ENCODE results near the gene S100A6.
A peak's percentile ranks its signal among the peaks of the same experiment; 100 is the strongest.

The S100A6 gene

DNA sequence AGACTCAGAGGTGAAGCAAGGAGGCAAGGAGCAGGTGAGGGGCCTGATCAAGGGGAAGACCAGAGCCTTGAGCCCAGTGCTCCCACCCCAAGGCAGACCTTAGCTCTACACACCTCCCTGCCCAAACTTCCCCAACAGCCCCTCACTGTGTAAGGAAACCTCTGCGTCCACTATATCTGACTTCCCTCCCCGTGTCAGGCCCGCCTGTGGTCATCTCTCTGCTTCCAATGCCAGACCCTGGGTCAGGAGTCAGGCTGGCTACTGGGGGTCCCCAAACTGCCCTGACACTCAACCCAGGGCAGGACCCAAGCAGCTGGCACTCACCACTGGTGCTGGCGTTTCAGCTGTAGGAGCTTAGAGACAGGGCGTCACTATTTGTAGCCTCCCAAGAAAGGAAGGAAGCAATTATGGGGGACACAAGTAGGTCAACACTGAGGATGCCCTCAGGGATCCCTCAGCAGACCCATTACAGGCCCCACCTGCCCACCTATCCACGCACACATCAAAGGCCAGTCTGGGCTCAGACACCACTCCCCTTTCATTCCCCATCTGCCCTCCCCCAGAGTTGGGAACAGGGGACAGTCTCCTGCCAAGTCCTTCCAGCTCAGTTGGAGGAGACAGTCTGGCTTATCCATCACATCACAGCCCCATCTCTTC is 14.1 kb upstream of the S100A6 start:
- no peak overlapping the region for H3K9ac ChIP-seq (ENCODE audit: low read depth, low read length)
- H3K4me3 ChIP-seq (ENCODE audit: low read length) = no peak overlapping the region
- no peaks in the 10 kb centered on the region for H3K27me3 ChIP-seq (ENCODE audit: insufficient read depth, low read length)
- no peaks in the 10 kb centered on the region for H3K9me3 ChIP-seq (ENCODE audit: insufficient read depth, low read depth, low read length)
- H3K27ac ChIP-seq (ENCODE audit: low read length) = no peak overlapping the region
- no peaks in the 10 kb centered on the region for H3K36me3 ChIP-seq (ENCODE audit: insufficient read depth, low read depth, low read length)
- peaks cover 18% of the 10 kb centered on the region for H3K4me1 ChIP-seq (ENCODE audit: insufficient read depth, low read length)

DNA sequence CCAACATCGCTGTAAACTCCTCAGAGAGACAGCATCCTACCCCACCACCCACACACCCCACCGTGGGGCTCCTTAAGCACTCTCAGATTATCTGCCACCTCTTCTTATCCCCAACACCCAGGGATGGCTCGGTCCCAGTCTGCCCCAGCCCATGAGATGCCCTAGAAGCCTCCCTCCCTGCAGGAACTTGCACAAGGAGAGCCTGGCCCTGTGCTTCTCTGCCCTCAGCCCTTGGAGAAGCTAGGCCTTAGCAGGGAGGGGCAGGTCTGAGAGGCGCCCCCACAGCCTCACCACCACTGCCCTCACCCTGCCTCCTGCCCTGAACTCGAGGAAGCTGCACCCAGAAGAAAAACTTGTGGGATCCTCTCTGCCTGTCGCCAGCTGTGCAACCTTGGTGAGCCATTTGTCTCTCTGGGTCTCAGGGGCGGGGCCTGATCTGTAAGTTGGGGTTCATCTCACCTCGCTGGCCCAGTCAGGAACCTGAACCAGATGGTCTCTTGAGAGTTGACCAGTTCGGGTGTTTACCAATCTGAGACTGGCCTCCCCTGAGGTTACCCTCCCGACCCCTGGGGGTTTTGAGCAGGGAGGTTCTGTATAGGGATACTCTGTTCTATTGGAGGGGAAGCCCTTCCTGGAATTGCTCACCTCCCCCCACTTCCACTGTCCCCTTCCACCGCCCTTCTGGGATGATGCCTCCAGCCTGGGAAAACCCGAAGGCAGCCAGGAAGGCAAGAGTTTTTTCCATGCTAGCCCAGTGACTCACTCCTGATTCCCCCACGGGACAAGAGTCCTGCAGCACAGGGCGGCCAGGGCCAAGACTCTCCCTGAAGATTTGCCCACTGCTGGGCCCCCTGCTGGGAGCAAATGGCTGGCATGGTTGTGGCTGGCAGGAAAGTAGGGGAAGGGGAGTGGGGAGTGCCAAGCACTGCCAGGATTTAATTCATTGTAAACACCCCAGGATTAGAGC is 13.2 kb upstream of the S100A6 start, which contains the start of gene S100A3:
S100A3 (minus strand) TSS at position 537 of the 967 bp plus-strand sequence. CDS start 773 bp downstream, outside the sequence.
- Histone ChIP-seq H3K27ac (ENCODE audit: low read length) (no peak within 1 kb of the TSS), H3K36me3 (ENCODE audit: insufficient read depth, low read depth, low read length) (no peaks in the 10 kb centered on the region), H3K27me3 (ENCODE audit: insufficient read depth, low read length) (no peaks in the 10 kb centered on the region), H3K4me3 (ENCODE audit: low read length) (no peak within 1 kb of the TSS), H3K9ac (ENCODE audit: low read depth, low read length) (no peak within 1 kb of the TSS), H3K4me1 (ENCODE audit: insufficient read depth, low read length) (peaks cover 23% of the 10 kb centered on the region), H3K9me3 (ENCODE audit: insufficient read depth, low read depth, low read length) (no peaks in the 10 kb centered on the region)

DNA sequence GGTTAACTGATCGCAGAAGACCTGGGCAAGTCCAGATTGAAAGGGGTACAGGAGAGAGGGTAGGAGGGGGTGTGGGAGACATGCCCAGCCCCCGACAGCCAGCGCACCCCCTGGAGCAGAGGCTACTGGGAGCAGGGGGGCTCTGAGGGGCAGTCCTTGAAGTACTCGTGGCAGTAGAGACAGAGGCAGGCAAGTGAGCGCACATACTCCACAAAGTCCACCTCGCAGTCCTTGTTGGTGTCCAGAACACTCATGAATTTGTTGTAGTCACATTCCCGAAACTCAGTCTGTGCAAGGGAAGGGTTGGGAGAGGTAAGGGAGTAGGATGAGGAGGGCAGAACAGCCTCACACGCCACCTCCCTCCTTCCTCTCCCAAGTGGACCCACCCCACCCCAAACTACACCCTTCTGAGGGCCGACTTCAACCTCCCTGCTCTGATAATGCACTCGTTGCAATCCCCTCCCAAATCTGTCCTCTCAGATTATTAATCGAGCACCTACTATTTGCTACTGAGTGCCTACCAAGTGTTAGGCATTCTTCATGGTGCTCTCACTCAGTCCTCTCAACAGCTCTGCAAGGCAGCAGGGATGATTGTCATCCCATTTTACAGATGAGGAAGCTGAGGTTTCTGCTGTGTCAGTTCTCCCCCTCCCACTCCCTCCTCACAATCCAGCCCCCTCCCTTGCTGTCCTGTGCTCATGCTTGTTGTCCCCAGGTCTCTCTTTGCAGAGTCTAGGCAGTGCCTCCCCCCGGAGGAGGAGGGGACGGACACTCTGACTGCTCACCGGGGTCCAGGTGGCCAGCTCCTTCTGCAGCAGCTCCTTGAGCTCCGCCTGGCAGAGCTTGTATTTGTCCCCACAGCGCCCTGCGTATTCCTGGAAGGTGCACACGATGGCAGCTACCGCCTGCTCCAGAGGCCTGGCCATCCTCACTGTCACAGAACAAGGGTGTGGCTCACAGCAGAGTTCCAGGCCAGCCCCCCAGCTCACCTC is 12.1 kb upstream of the S100A6 start:
- Histone ChIP-seq H3K27ac (ENCODE audit: low read length) (no peak overlapping the region), H3K9ac (ENCODE audit: low read depth, low read length) (no peak overlapping the region), H3K4me1 (ENCODE audit: insufficient read depth, low read length) (peaks cover 23% of the 10 kb centered on the region), H3K4me3 (ENCODE audit: low read length) (no peak overlapping the region), H3K36me3 (ENCODE audit: insufficient read depth, low read depth, low read length) (no peaks in the 10 kb centered on the region), H3K27me3 (ENCODE audit: insufficient read depth, low read length) (no peaks in the 10 kb centered on the region), H3K9me3 (ENCODE audit: insufficient read depth, low read depth, low read length) (no peaks in the 10 kb centered on the region)

DNA sequence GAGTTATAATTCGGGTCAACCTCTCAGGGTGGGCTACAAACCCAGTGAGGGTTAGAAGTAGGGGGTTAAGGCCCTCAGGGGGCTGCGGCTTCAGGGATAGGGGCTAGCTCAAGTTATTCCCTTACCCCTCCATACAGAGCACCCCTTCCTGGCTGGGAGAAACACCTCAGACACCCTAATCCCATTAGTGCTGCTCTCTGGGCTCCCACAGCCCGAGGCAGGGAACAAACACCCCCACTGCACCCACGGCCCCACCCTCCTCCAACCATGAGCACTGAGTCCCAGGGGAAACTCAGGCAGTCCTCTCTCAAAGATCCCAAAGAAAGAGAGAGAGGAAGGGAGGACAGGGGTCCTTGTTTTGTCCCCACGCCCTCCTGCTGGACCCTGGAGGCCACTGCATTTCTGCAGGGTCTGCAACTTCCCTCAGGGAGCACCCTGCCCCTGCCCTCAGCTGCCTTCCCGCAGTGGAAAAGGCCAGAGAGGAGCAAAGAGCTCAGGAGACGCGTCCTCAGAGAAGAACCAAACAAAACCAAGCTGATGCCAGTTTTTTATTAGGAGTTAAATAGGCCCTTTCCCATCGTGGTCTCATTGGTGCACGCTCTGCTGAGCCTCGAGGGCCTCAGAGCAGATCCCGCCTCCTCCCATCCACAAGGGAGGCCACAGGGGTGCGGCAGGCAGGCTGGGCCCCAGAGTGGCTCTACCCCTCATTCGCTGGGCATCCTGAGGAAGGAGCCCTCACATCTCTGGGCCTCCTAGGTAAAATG is 11.2 kb upstream of the S100A6 start:
- no peak overlapping the region for H3K9ac ChIP-seq (ENCODE audit: low read depth, low read length)
- H3K27me3 ChIP-seq (ENCODE audit: insufficient read depth, low read length) = no peaks in the 10 kb centered on the region
- H3K4me1 ChIP-seq (ENCODE audit: insufficient read depth, low read length) = peaks cover 23% of the 10 kb centered on the region
- no peak overlapping the region for H3K4me3 ChIP-seq (ENCODE audit: low read length)
- no peak overlapping the region for H3K27ac ChIP-seq (ENCODE audit: low read length)
- H3K9me3 ChIP-seq (ENCODE audit: insufficient read depth, low read depth, low read length) = no peaks in the 10 kb centered on the region
- H3K36me3 ChIP-seq (ENCODE audit: insufficient read depth, low read depth, low read length) = no peaks in the 10 kb centered on the region

DNA sequence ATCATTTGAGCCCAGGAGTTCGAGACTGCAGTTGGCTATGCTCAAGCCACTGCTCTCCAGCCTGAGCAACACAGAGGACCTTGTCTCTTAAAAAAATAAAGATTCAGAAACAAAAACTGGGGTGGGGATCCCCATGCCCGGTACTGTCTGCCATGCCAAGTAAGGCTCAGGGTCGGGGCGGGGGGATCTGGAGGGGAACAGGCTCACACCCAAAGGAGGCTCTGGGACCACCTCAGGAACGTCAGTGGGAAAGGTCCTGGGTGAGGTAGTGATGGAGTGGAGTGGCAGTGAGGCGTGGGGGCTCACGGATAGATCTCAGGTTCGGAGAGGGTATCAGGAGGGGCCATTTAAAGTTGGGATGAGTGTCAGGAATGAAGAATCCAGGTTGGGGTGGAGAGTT is 10.6 kb upstream of the S100A6 start:
- Histone ChIP-seq H3K9ac (ENCODE audit: low read depth, low read length) (no peak overlapping the region), H3K4me1 (ENCODE audit: insufficient read depth, low read length) (peaks cover 23% of the 10 kb centered on the region)

DNA sequence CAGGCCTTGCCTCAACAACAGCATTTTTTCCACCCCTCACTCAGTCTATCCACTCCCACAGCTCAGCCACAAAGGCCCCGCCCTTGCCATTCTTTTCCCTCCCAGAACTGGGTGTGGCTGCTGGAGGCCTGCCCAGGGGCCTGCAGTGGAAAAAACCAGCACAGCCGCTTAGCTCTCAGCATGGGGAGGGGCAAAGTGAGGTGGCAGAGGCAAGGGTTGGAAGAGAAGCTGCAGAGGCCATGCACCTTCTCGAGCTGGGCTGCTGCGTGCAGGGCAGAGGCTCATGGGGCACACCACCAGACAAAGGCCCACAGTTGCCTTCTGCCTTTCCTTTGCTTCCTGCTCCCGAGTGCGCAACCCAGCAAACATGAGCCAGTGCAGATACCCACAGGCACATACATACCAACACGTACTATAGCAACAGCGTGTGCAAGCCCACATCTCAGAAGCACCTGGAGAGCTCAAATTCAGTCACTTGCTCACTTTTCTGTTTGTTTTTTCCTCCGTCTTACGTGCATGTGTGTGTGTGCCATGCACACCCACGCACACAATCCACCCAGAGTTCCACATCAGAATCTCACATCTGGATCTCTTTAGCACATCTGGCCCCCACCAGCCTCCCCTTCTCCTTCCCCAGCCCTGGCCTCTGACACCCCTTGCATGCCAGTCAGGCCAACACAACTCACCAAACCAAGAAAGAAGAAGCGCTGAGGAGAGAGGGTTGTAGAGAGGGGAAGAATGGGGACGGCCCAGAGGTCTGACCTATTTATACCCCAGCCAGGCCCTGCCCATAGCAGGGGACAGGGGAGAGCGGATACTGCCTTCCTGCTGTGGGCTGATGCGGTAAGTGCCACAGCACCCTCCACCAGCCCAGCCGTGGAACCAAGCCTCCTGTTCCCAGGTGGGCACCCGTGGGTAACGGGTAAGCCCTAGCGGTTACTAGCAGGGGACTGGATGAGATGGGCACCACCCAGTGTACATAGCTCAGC is 9.6 kb upstream of the S100A6 start, which contains the start of gene S100A4:
S100A4 (minus strand) TSS at position 740 of the 989 bp plus-strand sequence. CDS start 1,012 bp downstream, outside the sequence.
- Histone ChIP-seq H3K4me1 (ENCODE audit: insufficient read depth, low read length) (peaks cover 20% of the 10 kb centered on the region; the same call in 1 of the 2 replicates), H3K36me3 (ENCODE audit: insufficient read depth, low read depth, low read length) (no peaks in the 10 kb centered on the region), H3K9ac (ENCODE audit: low read depth, low read length) (peak within 1 kb of the TSS; percentile 54; the same call in 1 of the 2 replicates), H3K27me3 (ENCODE audit: insufficient read depth, low read length) (no peaks in the 10 kb centered on the region), H3K9me3 (ENCODE audit: insufficient read depth, low read depth, low read length) (no peaks in the 10 kb centered on the region), H3K27ac (ENCODE audit: low read length) (peak within 1 kb of the TSS; percentile 29), H3K4me3 (ENCODE audit: low read length) (peak within 1 kb of the TSS; percentile 28; the same call in 1 of the 2 replicates)

More for the DNA sequence above, 10.6 kb upstream of the S100A6 start:
- Histone ChIP-seq H3K9me3 (ENCODE audit: insufficient read depth, low read depth, low read length) (no peaks in the 10 kb centered on the region), H3K36me3 (ENCODE audit: insufficient read depth, low read depth, low read length) (no peaks in the 10 kb centered on the region), H3K4me3 (ENCODE audit: low read length) (no peak overlapping the region), H3K27ac (ENCODE audit: low read length) (no peak overlapping the region), H3K27me3 (ENCODE audit: insufficient read depth, low read length) (no peaks in the 10 kb centered on the region)

DNA sequence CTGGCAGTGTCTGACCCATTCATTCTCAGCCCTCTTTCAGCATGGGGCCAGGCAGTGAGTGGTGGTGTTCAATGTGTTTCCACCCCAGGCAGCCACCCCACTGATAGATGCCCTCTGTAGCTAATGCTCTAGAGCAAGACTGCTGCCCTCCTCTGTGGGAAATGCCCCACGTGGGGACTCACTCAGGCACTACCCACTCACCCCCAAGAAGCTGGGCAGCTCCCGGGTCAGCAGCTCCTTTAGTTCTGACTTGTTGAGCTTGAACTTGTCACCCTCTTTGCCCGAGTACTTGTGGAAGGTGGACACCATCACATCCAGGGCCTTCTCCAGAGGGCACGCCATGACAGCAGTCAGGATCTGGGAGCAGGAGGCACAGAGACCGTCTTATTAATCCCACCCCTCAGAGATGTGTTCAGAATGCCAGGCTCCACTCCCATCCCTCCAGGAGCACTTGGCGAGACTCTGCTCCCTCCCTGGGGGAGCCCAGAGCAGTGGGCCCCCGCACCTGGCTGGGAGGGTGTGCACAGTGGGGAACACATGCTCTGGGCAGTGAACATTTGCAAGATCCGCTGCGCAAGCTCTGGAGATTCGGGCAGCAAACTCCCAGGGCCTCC is 8.8 kb upstream of the S100A6 start:
- Histone ChIP-seq H3K9me3 (ENCODE audit: insufficient read depth, low read depth, low read length) (no peaks in the 10 kb centered on the region), H3K4me3 (ENCODE audit: low read length) (peak overlapping the region; percentile 12; the same call in 1 of the 2 replicates), H3K4me1 (ENCODE audit: insufficient read depth, low read length) (peaks cover 17% of the 10 kb centered on the region; the same call in 1 of the 2 replicates), H3K27ac (ENCODE audit: low read length) (peak overlapping the region; percentile 29), H3K36me3 (ENCODE audit: insufficient read depth, low read depth, low read length) (no peaks in the 10 kb centered on the region), H3K27me3 (ENCODE audit: insufficient read depth, low read length) (no peaks in the 10 kb centered on the region), H3K9ac (ENCODE audit: low read depth, low read length) (peak overlapping the region; percentile 24; the same call in 1 of the 2 replicates)

DNA sequence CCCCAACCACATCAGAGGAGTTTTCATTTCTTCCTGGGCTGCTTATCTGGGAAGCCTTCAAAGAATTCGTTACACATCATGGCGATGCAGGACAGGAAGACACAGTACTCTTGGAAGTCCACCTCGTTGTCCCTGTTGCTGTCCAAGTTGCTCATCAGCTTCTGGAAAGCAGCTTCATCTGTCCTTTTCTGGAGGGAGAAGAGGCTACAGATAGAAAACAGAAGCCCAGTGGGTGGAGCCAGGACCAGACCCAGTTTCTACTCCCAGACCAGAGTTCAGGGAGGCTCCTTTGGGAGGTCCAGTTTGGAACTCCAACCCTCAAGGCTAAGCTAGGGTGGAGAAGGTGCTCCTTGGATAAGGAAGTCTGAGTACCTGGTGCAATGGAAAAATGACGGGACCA is 7.9 kb upstream of the S100A6 start:
- no peaks in the 10 kb centered on the region for H3K9me3 ChIP-seq (ENCODE audit: insufficient read depth, low read depth, low read length)
- no peak overlapping the region for H3K9ac ChIP-seq (ENCODE audit: low read depth, low read length)
- no peaks in the 10 kb centered on the region for H3K27me3 ChIP-seq (ENCODE audit: insufficient read depth, low read length)
- no peak overlapping the region for H3K27ac ChIP-seq (ENCODE audit: low read length)
- no peak overlapping the region for H3K4me3 ChIP-seq (ENCODE audit: low read length)
- peaks cover 14% of the 10 kb centered on the region; the same call in 1 of the 2 replicates for H3K4me1 ChIP-seq (ENCODE audit: insufficient read depth, low read length)
- H3K36me3 ChIP-seq (ENCODE audit: insufficient read depth, low read depth, low read length) = no peaks in the 10 kb centered on the region

DNA sequence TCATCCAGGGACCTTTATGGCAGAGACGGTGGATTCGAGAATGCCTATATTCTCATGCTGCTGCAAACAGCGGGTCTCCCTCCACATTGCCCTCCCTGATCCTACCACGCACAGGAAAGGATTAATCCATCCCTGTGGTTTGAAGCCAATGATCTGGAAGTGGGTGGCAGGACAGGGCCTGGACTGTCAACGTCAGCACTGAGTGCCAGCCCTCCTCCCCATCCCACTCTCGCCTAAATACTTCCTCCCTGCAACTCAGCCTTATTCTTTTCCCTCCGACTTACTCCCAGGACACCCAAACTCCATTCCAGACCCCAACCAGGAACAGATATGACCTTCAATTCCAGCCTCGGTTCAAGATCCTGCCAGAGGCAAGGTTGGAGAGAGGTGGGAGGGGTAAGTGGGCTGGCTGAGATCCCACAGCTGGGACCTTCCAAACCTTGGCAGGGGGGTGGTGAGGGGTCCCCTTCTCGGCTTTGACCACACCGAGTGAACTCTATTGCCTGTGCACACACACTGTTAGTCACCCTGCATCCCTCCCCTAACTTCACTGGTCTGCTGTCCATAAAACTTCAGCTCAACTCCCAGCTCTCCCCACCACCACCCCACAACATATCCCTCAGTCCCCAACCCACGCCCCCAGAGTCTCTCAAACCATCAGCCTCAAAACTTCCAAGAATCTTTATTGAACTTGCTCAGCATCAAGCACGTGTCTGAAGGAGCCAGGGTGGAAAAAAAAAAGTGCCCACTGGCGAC is 7.3 kb upstream of the S100A6 start:
- Histone ChIP-seq H3K36me3 (ENCODE audit: insufficient read depth, low read depth, low read length) (no peaks in the 10 kb centered on the region), H3K27me3 (ENCODE audit: insufficient read depth, low read length) (no peaks in the 10 kb centered on the region), H3K27ac (ENCODE audit: low read length) (no peak overlapping the region), H3K4me1 (ENCODE audit: insufficient read depth, low read length) (peaks cover 17% of the 10 kb centered on the region; the same call in 1 of the 2 replicates), H3K4me3 (ENCODE audit: low read length) (no peak overlapping the region), H3K9me3 (ENCODE audit: insufficient read depth, low read depth, low read length) (no peaks in the 10 kb centered on the region), H3K9ac (ENCODE audit: low read depth, low read length) (no peak overlapping the region)
